GM18519 (cell line): ENCODE results near the gene PPP1R1B.

Experiments used
- ATAC-seq: cut with Tn5 transposase; IDR thresholded peaks from one replicate; pipeline ENCODE4 v1.9.1; 2021; ENCODE audit warnings: mild to moderate bottlenecking, moderate library complexity; ENCODE audit not compliant: unreplicated experiment, low FRiP score

PPP1R1B gene

GRCh38 chr17:39666231-39666600, 39.5 kb downstream of the PPP1R1B start:
- no peak for ATAC-seq

- ATAC-seq, result no peak
These were observed 40.0 kb downstream of the PPP1R1B start for GRCh38 chr17:39666601-39667261.

- ATAC-seq, result no peak
These were observed 40.7 kb downstream of the PPP1R1B start for GRCh38 chr17:39667262-39667944.

- no peak for ATAC-seq
These were observed 41.5 kb downstream of the PPP1R1B start, which contains the start of gene PNMT for GRCh38 chr17:39667945-39668924. PNMT (plus strand) TSS chr17:39668453; CDS start chr17:39668476, 23 bp downstream.

GRCh38 chr17:39669897-39670735, 43.4 kb downstream of the PPP1R1B start:
- no peak for ATAC-seq

- ATAC-seq, result no peak
These were observed 44.0 kb downstream of the PPP1R1B start for GRCh38 chr17:39670746-39671145.

GRCh38 chr17:39671651-39672521, 45.1 kb downstream of the PPP1R1B start:
- no peak for ATAC-seq

GRCh38 chr17:39672522-39673334, 46.0 kb downstream of the PPP1R1B start:
- no peak for ATAC-seq

- ATAC-seq, result no peak
These were observed 46.8 kb downstream of the PPP1R1B start for GRCh38 chr17:39673335-39674081.

- no peak for ATAC-seq
These were observed 47.4 kb downstream of the PPP1R1B start for GRCh38 chr17:39674179-39674578.

GRCh38 chr17:39674702-39675389, 48.1 kb downstream of the PPP1R1B start:
- ATAC-seq, result no peak

- ATAC-seq, result no peak
These were observed 48.8 kb downstream of the PPP1R1B start for GRCh38 chr17:39675390-39676082.

GRCh38 chr17:39676198-39676819, 49.6 kb downstream of the PPP1R1B start:
- no peak for ATAC-seq

GRCh38 chr17:39677072-39677471, 50.3 kb downstream of the PPP1R1B start:
- ATAC-seq, result no peak

- ATAC-seq, result no peak
These were observed 51.0 kb downstream of the PPP1R1B start for GRCh38 chr17:39677542-39678339.
